BLaER1 (cell line): ENCODE results near the gene ERP44.
"Not testable (repeated sequence)": the region's sequence is repeated elsewhere in the genome, so short reads cannot be mapped to it uniquely, and the experiment has no call there.

Experiments
- H3K27ac ChIP-seq: shearing (Covaris generic); formaldehyde crosslinking; 2 replicates; pipeline ENCODE4 v1.8.1; 2022
- H3K27me3 ChIP-seq: shearing (Covaris generic); formaldehyde crosslinking; 2 replicates; pipeline ENCODE4 v1.8.1; 2022
- H3K36me3 ChIP-seq: shearing (Covaris generic); formaldehyde crosslinking; 2 replicates; pipeline ENCODE4 v1.8.1; 2022
- H3K4me1 ChIP-seq: shearing (Covaris generic); formaldehyde crosslinking; 2 replicates; pipeline ENCODE4 v1.8.1; 2022
- H3K4me2 ChIP-seq: shearing (Covaris generic); formaldehyde crosslinking; 2 replicates; pipeline ENCODE4 v1.8.1; 2022
- H3K4me3 ChIP-seq: shearing (Covaris generic); formaldehyde crosslinking; 2 replicates; pipeline ENCODE4 v1.8.1; 2022
- H3K9ac ChIP-seq: shearing (Covaris generic); formaldehyde crosslinking; 2 replicates; pipeline ENCODE4 v1.8.1; 2022
- H3K9me3 ChIP-seq: shearing (Covaris generic); formaldehyde crosslinking; 2 replicates; pipeline ENCODE4 v1.8.1; 2022
- H4K20me1 ChIP-seq: shearing (Covaris generic); formaldehyde crosslinking; 2 replicates; pipeline ENCODE4 v1.8.1; 2022
- Cebpa-rat ChIP-seq: shearing (Covaris generic); IDR thresholded peaks from 2 replicates; pipeline ENCODE4 v1.8.1; 2022

ERP44 gene

GRCh38 chr9:100104314-100104713 lies 5.5 kb upstream of the ERP44 start:
- Histone ChIP-seq H3K9me3 (no peaks in the 10 kb centered on the region), H3K4me2 (no peak overlapping the region), H3K27ac (no peak overlapping the region), H3K4me3 (no peak overlapping the region), H3K9ac (no peak overlapping the region), H3K27me3 (no peaks in the 10 kb centered on the region), H3K4me1 (0 out of 2 replicates have a peak, but pooled peaks cover 3% of the 10 kb centered on the region), H4K20me1 (no peaks in the 10 kb centered on the region), H3K36me3 (peaks cover 67% of the 10 kb centered on the region)
- no peak for TF ChIP-seq Cebpa-rat

- no peak overlapping the region for H3K27ac ChIP-seq
- no peak overlapping the region for H3K4me2 ChIP-seq
- H3K27me3 ChIP-seq, result no peaks in the 10 kb centered on the region
- H4K20me1 ChIP-seq, result peaks cover 21% of the 10 kb centered on the region
- no peak overlapping the region for H3K4me3 ChIP-seq
- TF ChIP-seq Cebpa-rat, result no peak
- no peak overlapping the region for H3K9ac ChIP-seq
- peaks cover 48% of the 10 kb centered on the region for H3K36me3 ChIP-seq
- H3K9me3 ChIP-seq, result no peaks in the 10 kb centered on the region
- peaks cover 18% of the 10 kb centered on the region for H3K4me1 ChIP-seq
These were observed 2.8 kb upstream of the ERP44 start for GRCh38 chr9:100101608-100102007.

GRCh38 chr9:100100146-100100667 lies 1.4 kb upstream of the ERP44 start:
- peak overlapping the region; percentile 90 for H3K9ac ChIP-seq
- no peak overlapping the region; the same call in 1 of the 2 replicates for H3K27ac ChIP-seq
- no peaks in the 10 kb centered on the region for H3K27me3 ChIP-seq
- peak overlapping the region; percentile 93 for H3K4me3 ChIP-seq
- peaks cover 22% of the 10 kb centered on the region for H3K4me1 ChIP-seq
- H3K4me2 ChIP-seq, result peak overlapping the region; percentile 89
- peaks cover 35% of the 10 kb centered on the region for H4K20me1 ChIP-seq
- H3K9me3 ChIP-seq, result no peaks in the 10 kb centered on the region
- TF ChIP-seq Cebpa-rat, result no peak
- H3K36me3 ChIP-seq, result peaks cover 34% of the 10 kb centered on the region

GRCh38 chr9:100099722-100100042 lies 882 bp upstream of the ERP44 start:
- Histone ChIP-seq H3K27me3 (no peaks in the 10 kb centered on the region), H3K9me3 (no peaks in the 10 kb centered on the region), H4K20me1 (peaks cover 40% of the 10 kb centered on the region), H3K4me1 (peaks cover 22% of the 10 kb centered on the region), H3K27ac (peak overlapping the region; percentile 87), H3K36me3 (peaks cover 30% of the 10 kb centered on the region), H3K4me2 (peak overlapping the region; percentile 89), H3K9ac (peak overlapping the region; percentile 90), H3K4me3 (peak overlapping the region; percentile 93)
- TF ChIP-seq Cebpa-rat, result no peak

GRCh38 chr9:100098046-100098886 lies 534 bp downstream of the ERP44 start:
- Histone ChIP-seq H3K27me3 (no peaks in the 10 kb centered on the region), H3K4me3 (peak overlapping the region; percentile 93), H3K36me3 (peaks cover 21% of the 10 kb centered on the region), H3K27ac (peak overlapping the region; percentile 87), H3K4me2 (peak overlapping the region; percentile 92), H3K4me1 (peaks cover 22% of the 10 kb centered on the region), H3K9ac (peak overlapping the region; percentile 90), H4K20me1 (peaks cover 54% of the 10 kb centered on the region), H3K9me3 (no peaks in the 10 kb centered on the region)
- no peak for TF ChIP-seq Cebpa-rat

- H4K20me1 ChIP-seq, result peaks cover 73% of the 10 kb centered on the region
- H3K9ac ChIP-seq, result no peak overlapping the region
- 0 out of 2 replicates have a peak, but pooled peaks cover 4% of the 10 kb centered on the region for H3K36me3 ChIP-seq
- no peaks in the 10 kb centered on the region for H3K9me3 ChIP-seq
- no peaks in the 10 kb centered on the region for H3K27me3 ChIP-seq
- peaks cover 22% of the 10 kb centered on the region for H3K4me1 ChIP-seq
- TF ChIP-seq Cebpa-rat, result no peak
- no peak overlapping the region for H3K4me3 ChIP-seq
- 0 out of 2 replicates have a peak overlapping the region, but pooled peaks have one; percentile 16 for H3K4me2 ChIP-seq
- no peak overlapping the region for H3K27ac ChIP-seq
These were observed 2.4 kb downstream of the ERP44 start for GRCh38 chr9:100096378-100096916.

- Histone ChIP-seq H4K20me1 (peaks cover 84% of the 10 kb centered on the region), H3K4me1 (peaks cover 19% of the 10 kb centered on the region)
- not testable (repeated sequence) for H3K27ac ChIP-seq, H3K36me3 ChIP-seq, H3K4me3 ChIP-seq, H3K9ac ChIP-seq, H3K27me3 ChIP-seq, H3K4me2 ChIP-seq, H3K9me3 ChIP-seq
These were observed 4.4 kb downstream of the ERP44 start for GRCh38 chr9:100094411-100094810.

- no peak overlapping the region for H3K9ac ChIP-seq
- H3K27me3 ChIP-seq, result no peaks in the 10 kb centered on the region
- no peaks in the 10 kb centered on the region for H3K36me3 ChIP-seq
- TF ChIP-seq Cebpa-rat, result no peak
- H3K4me2 ChIP-seq, result no peak overlapping the region
- H3K27ac ChIP-seq, result no peak overlapping the region
- peaks cover 91% of the 10 kb centered on the region for H4K20me1 ChIP-seq
- H3K4me3 ChIP-seq, result no peak overlapping the region
- H3K4me1 ChIP-seq, result peaks cover 23% of the 10 kb centered on the region
- no peaks in the 10 kb centered on the region for H3K9me3 ChIP-seq
These were observed 6.7 kb downstream of the ERP44 start for GRCh38 chr9:100092066-100092465.

- H3K27me3 ChIP-seq, result no peaks in the 10 kb centered on the region
- TF ChIP-seq Cebpa-rat, result no peak
- H3K36me3 ChIP-seq, result no peaks in the 10 kb centered on the region
- no peak overlapping the region for H3K4me2 ChIP-seq
- H3K4me1 ChIP-seq, result peaks cover 23% of the 10 kb centered on the region
- H4K20me1 ChIP-seq, result peaks cover 91% of the 10 kb centered on the region
- H3K9ac ChIP-seq, result no peak overlapping the region
- H3K9me3 ChIP-seq, result no peaks in the 10 kb centered on the region
- no peak overlapping the region for H3K27ac ChIP-seq
- no peak overlapping the region for H3K4me3 ChIP-seq
These were observed 7.2 kb downstream of the ERP44 start for GRCh38 chr9:100091650-100092049.

- Histone ChIP-seq H3K9ac (no peak overlapping the region), H3K27me3 (no peaks in the 10 kb centered on the region), H3K27ac (no peak overlapping the region), H3K36me3 (no peaks in the 10 kb centered on the region), H3K4me1 (peaks cover 24% of the 10 kb centered on the region), H3K9me3 (no peaks in the 10 kb centered on the region), H4K20me1 (peaks cover 91% of the 10 kb centered on the region), H3K4me3 (no peak overlapping the region), H3K4me2 (no peak overlapping the region)
- no peak for TF ChIP-seq Cebpa-rat
These were observed 7.9 kb downstream of the ERP44 start for GRCh38 chr9:100090880-100091279.
